H9 (cell line): Measurements from ENCODE around the gene RHOH. TPM values are rescaled to one million over a fixed set of nuclear protein-coding genes. Genes with fewer than 3 reads are reported as not detected.

ENCODE experiments used
- DNase-seq: peaks from one replicate; pipeline ENCODE4 v3.0.0-alpha.2; 2017
- H2AFZ ChIP-seq: one replicate; pipeline ENCODE4 v1.6.1; 2013; ENCODE audit warnings: mild to moderate bottlenecking, low read length, control low read depth, moderate library complexity
- H2AK5ac ChIP-seq: 2 replicates; pipeline ENCODE4 v1.6.1; 2013; ENCODE audit warnings: low read length, control low read depth, mixed read lengths; ENCODE audit not compliant: insufficient read length
- H2BK120ac ChIP-seq: one replicate; pipeline ENCODE4 v1.6.1; 2013; ENCODE audit warnings: low read depth, mild to moderate bottlenecking, low read length, control low read depth, inconsistent platforms; ENCODE audit not compliant: poor library complexity, severe bottlenecking
- H2BK12ac ChIP-seq: 2 replicates; pipeline ENCODE4 v1.6.1; 2013; ENCODE audit warnings: low read length, control low read depth, mixed read lengths, low read depth; ENCODE audit not compliant: insufficient read length
- H2BK15ac ChIP-seq: 2 replicates; pipeline ENCODE4 v1.6.1; 2013; ENCODE audit warnings: low read depth, low read length, control low read depth
- H2BK20ac ChIP-seq: one replicate; pipeline ENCODE4 v1.6.1; 2013; ENCODE audit warnings: low read depth, mild to moderate bottlenecking, low read length, control low read depth, inconsistent platforms; ENCODE audit not compliant: poor library complexity, severe bottlenecking
- H2BK5ac ChIP-seq: 2 replicates; pipeline ENCODE4 v1.6.1; 2013; ENCODE audit warnings: low read length, control low read depth, mixed read lengths; ENCODE audit not compliant: insufficient read length
- H3K14ac ChIP-seq: 2 replicates; pipeline ENCODE4 v1.6.1; 2013; ENCODE audit warnings: low read length, control low read depth; ENCODE audit not compliant: insufficient read depth
- H3K18ac ChIP-seq: 2 replicates; pipeline ENCODE4 v1.6.1; 2013; ENCODE audit warnings: low read depth, mild to moderate bottlenecking, mixed read lengths, low read length, control low read depth; ENCODE audit not compliant: insufficient read length
- H3K23ac ChIP-seq: 2 replicates; pipeline ENCODE4 v1.6.1; 2013; ENCODE audit warnings: low read length, control low read depth, mixed read lengths, low read depth; ENCODE audit not compliant: insufficient read length
- H3K23me2 ChIP-seq: 2 replicates; pipeline ENCODE4 v1.6.1; 2013; ENCODE audit warnings: low read depth, mild to moderate bottlenecking, mixed read lengths, low read length, control low read depth; ENCODE audit not compliant: insufficient read length, poor library complexity, severe bottlenecking
- H3K27ac ChIP-seq: 2 replicates; pipeline ENCODE4 v1.5.1; 2013; ENCODE audit warnings: low read length, control low read depth, mixed read lengths, low read depth; ENCODE audit not compliant: insufficient read length
- H3K27me3 ChIP-seq: 2 replicates; pipeline ENCODE4 v1.6.1; 2013; ENCODE audit warnings: low read length, control low read depth, inconsistent platforms; ENCODE audit not compliant: insufficient read depth
- H3K4ac ChIP-seq: 2 replicates; pipeline ENCODE4 v1.6.1; 2013; ENCODE audit warnings: low read depth, mild to moderate bottlenecking, control low read depth, inconsistent platforms, low read length, moderate library complexity
- H3K4me1 ChIP-seq: 2 replicates; pipeline ENCODE4 v1.6.1; 2013; ENCODE audit warnings: low read length, control low read depth, inconsistent platforms; ENCODE audit not compliant: insufficient read depth
- H3K4me2 ChIP-seq: 2 replicates; pipeline ENCODE4 v1.6.1; 2013; ENCODE audit warnings: low read length, control low read depth, mixed read lengths; ENCODE audit not compliant: insufficient read length, insufficient read depth
- H3K56ac ChIP-seq: 2 replicates; pipeline ENCODE4 v1.6.1; 2013; ENCODE audit warnings: low read depth, mild to moderate bottlenecking, mixed read lengths, low read length, control low read depth; ENCODE audit not compliant: insufficient read length
- H3K79me1 ChIP-seq: 2 replicates; pipeline ENCODE4 v1.6.1; 2013; ENCODE audit warnings: low read depth, mild to moderate bottlenecking, moderate library complexity, low read length, control low read depth, inconsistent platforms; ENCODE audit not compliant: insufficient read depth, poor library complexity, severe bottlenecking
- H3K79me2 ChIP-seq: 2 replicates; pipeline ENCODE4 v1.6.1; 2013; ENCODE audit warnings: low read length, control low read depth, inconsistent platforms; ENCODE audit not compliant: insufficient read depth
- H3K9ac ChIP-seq: 2 replicates; pipeline ENCODE4 v1.6.1; 2013; ENCODE audit warnings: low read length, control low read depth, mixed read lengths; ENCODE audit not compliant: insufficient read length; ENCODE audit errors: extremely low read depth
- H3K9me3 ChIP-seq: one replicate; pipeline ENCODE4 v1.6.1; 2013; ENCODE audit warnings: low read depth, low read length, inconsistent platforms; ENCODE audit not compliant: control insufficient read depth
- H3T11ph ChIP-seq: one replicate; pipeline ENCODE4 v1.6.1; 2013; ENCODE audit warnings: mild to moderate bottlenecking, low read length, control low read depth, inconsistent platforms
- H4K20me1 ChIP-seq: one replicate; pipeline ENCODE4 v1.6.1; 2013; ENCODE audit not compliant: control insufficient read depth, insufficient read length, insufficient read depth
- H4K5ac ChIP-seq: 2 replicates; pipeline ENCODE4 v1.6.1; 2013; ENCODE audit warnings: low read depth, mild to moderate bottlenecking, mixed read lengths, low read length, control low read depth; ENCODE audit not compliant: insufficient read length
- H4K8ac ChIP-seq: replicated peaks from 2 replicates; pipeline ENCODE4 v1.6.1; 2013; ENCODE audit warnings: low read length, control low read depth, mixed read lengths, low read depth; ENCODE audit not compliant: insufficient read length
- H4K91ac ChIP-seq: 2 replicates; pipeline ENCODE4 v1.6.1; 2013; ENCODE audit warnings: low read depth, mild to moderate bottlenecking, moderate library complexity, mixed read lengths, low read length, control low read depth; ENCODE audit not compliant: insufficient read length
- H3K27ac Mint-ChIP-seq, 3 experiments: 2 replicates in 2 of 3; 3 replicates in 1 of 3; pipeline ENCODE4 v1.8.0; 2020 to 2021; ENCODE audit warnings: mixed read lengths in 3 of 3, mild to moderate bottlenecking in 1 of 3, moderate library complexity in 1 of 3
- H3K27me3 Mint-ChIP-seq: 2 replicates; pipeline ENCODE4 v1.8.0; 2021; ENCODE audit warnings: low read depth, mild to moderate bottlenecking, moderate library complexity, mixed read lengths
- H3K36me3 Mint-ChIP-seq, 3 experiments: 2 replicates in 2 of 3; 3 replicates in 1 of 3; pipeline ENCODE4 v1.8.0; 2020 to 2021; ENCODE audit warnings: low read depth in 3 of 3, mixed read lengths in 3 of 3; ENCODE audit not compliant: insufficient read depth in 1 of 3
- H3K4me1 Mint-ChIP-seq, 2 experiments: 2 replicates each; pipeline ENCODE4 v1.8.0; 2020; ENCODE audit warnings: mixed read lengths in 2 of 2
- H3K4me3 Mint-ChIP-seq, 2 experiments: 2 replicates in 1 of 2; 3 replicates in 1 of 2; pipeline ENCODE4 v1.8.0; 2020 to 2021; ENCODE audit warnings: mild to moderate bottlenecking in 2 of 2, mixed read lengths in 2 of 2, moderate library complexity in 1 of 2
- H3K9me3 Mint-ChIP-seq, 2 experiments: 2 replicates in 1 of 2; 3 replicates in 1 of 2; pipeline ENCODE4 v1.8.0; 2020; ENCODE audit warnings: mild to moderate bottlenecking in 2 of 2, mixed read lengths in 2 of 2, moderate library complexity in 1 of 2
- WGBS: extraction: QIAGEN DNeasy Blood & Tissue Kit; methylation state at CpG from one replicate; pipeline ENCODE4 v1.1.7; 2013; ENCODE audit warnings: missing lambda C conversion rate, low lambda C conversion rate, mixed read lengths; ENCODE audit not compliant: insufficient read length; ENCODE audit errors: extremely low coverage; 5-methylcytosine and 5-hydroxymethylcytosine counted together
- total RNA-seq: library from RNA; stranded (reverse); gene quantifications from 2 replicates; pipeline ENCODE4 v1.2.1, GENCODE V29; 2021
- TF ChIP-seq, protein P1 (sequence below): fragments of 200-600 bp; sonication (generic); conservative IDR thresholded peaks from 3 replicates; pipeline ENCODE4 v1.8.0; 2021; ENCODE audit warnings: antibody characterized with exemption, mild to moderate bottlenecking

Gene RHOH
- total RNA-seq, 1 experiment from 2014 or later: 7.1 TPM

DNA sequence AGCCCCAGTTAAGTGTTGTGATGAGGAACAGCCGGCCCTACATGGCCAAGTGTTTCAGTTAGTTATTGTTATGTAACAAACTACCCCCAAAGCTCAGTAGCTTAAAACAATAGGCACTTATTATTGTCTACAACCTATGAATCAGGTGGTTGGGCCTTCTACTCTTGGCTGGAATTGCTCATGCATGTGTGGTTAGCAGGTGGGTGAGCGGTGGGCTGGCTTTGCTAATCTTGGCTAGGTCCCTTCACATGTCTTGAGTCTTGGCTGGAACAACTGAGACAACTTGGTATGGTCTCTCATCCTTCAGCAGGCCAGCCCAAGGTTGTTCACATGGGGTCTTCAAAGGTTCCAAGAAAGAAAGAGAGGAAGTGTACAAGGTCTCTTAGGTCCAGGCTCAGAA is 83.8 kb downstream of the RHOH start:
- Histone ChIP-seq H2AK5ac (no peak overlapping the region), H3K4ac (no peak overlapping the region), H3K18ac (no peak overlapping the region), H3K79me1 (no peaks in the 10 kb centered on the region), H3K9me3 (no peaks in the 10 kb centered on the region), H2BK15ac (no peak overlapping the region), H3K14ac (no peak overlapping the region), H2BK12ac (no peak overlapping the region), H3T11ph (no peak overlapping the region), H3K9ac (no peak overlapping the region), H3K79me2 (no peaks in the 10 kb centered on the region), H2AFZ (no peak overlapping the region), H2BK5ac (no peak overlapping the region), H3K27ac (no peak overlapping the region), H4K20me1 (no peaks in the 10 kb centered on the region), H4K5ac (no peak overlapping the region), H3K27me3 (no peaks in the 10 kb centered on the region), H2BK120ac (no peak overlapping the region), H3K23me2 (no peaks in the 10 kb centered on the region), H3K23ac (no peak overlapping the region), H3K56ac (no peak overlapping the region), H3K4me1 (no peaks in the 10 kb centered on the region), H4K91ac (no peak overlapping the region), H3K4me2 (no peak overlapping the region), H2BK20ac (no peak overlapping the region), H4K8ac (no peak overlapping the region)
- H3K36me3 Mint-ChIP-seq: no peaks in the 10 kb centered on the region; a peak in 1 of 7 replicates
- no peak overlapping the region for H3K4me3 Mint-ChIP-seq
- no CpG with 5 or more reads among the region's 2 CpGs for WGBS
- peaks cover 6 to 9% of the 10 kb centered on the region in 2 experiments for H3K4me1 Mint-ChIP-seq
- H3K27me3 Mint-ChIP-seq: no peaks in the 10 kb centered on the region; the same call in none of the 2 replicates
- TF ChIP-seq, protein P1, sequence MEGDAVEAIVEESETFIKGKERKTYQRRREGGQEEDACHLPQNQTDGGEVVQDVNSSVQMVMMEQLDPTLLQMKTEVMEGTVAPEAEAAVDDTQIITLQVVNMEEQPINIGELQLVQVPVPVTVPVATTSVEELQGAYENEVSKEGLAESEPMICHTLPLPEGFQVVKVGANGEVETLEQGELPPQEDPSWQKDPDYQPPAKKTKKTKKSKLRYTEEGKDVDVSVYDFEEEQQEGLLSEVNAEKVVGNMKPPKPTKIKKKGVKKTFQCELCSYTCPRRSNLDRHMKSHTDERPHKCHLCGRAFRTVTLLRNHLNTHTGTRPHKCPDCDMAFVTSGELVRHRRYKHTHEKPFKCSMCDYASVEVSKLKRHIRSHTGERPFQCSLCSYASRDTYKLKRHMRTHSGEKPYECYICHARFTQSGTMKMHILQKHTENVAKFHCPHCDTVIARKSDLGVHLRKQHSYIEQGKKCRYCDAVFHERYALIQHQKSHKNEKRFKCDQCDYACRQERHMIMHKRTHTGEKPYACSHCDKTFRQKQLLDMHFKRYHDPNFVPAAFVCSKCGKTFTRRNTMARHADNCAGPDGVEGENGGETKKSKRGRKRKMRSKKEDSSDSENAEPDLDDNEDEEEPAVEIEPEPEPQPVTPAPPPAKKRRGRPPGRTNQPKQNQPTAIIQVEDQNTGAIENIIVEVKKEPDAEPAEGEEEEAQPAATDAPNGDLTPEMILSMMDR: no peak
- H3K27ac Mint-ChIP-seq: no peak overlapping the region; a peak in 1 of 7 replicates
- no peaks in the 10 kb centered on the region; a peak in 1 of 5 replicates for H3K9me3 Mint-ChIP-seq
- DNase-seq: no peak
